ENCODE results near the gene PROCA1.
A peak's percentile ranks its signal among the peaks of the same experiment; 100 is the strongest.

Gene PROCA1

DNA sequence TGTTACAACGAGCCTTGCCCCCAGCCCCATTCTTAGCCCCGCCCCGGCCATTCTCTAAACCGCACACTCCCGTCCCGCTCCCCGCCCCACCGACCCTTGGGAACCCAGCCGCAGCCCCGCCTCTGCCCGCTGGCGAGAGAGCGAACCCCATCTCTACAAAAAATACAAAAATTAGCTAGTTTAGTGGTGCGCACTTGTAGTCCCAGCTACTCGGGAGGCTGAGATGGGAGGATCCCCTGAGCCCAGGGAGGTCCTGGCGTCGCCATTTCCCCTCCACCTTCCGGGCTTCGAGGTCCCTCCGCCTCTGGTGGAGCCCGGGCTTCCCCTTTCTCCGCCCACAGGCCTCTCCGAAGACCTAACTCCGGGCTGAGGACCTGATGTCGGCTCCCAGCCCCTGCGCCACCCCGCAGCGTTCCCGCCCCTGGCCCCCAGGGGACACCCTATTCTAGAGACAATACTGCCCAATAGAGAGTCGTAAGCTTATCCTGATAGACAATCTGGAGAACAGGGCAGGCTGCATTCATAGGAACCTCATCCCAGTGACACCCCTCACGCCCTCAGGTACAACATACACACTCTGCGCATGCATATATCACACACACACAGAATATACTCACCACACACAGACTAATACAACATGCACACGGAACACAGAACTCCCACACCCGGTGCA, 480 bp upstream of the PROCA1 start:
- TF ChIP-seq CTCF (IDR thresholded peaks at IDR 0.05; ENCODE audit: control insufficient read depth, insufficient read depth, low read depth, low read length, missing control alignments) = no peak
- peak overlapping the region; percentile 25; the same call in 1 of the 2 replicates for H3K4me3 ChIP-seq (ENCODE audit: control insufficient read depth, low read depth, low read length)
- no peak for DNase-seq (ENCODE audit: low read depth)

DNA sequence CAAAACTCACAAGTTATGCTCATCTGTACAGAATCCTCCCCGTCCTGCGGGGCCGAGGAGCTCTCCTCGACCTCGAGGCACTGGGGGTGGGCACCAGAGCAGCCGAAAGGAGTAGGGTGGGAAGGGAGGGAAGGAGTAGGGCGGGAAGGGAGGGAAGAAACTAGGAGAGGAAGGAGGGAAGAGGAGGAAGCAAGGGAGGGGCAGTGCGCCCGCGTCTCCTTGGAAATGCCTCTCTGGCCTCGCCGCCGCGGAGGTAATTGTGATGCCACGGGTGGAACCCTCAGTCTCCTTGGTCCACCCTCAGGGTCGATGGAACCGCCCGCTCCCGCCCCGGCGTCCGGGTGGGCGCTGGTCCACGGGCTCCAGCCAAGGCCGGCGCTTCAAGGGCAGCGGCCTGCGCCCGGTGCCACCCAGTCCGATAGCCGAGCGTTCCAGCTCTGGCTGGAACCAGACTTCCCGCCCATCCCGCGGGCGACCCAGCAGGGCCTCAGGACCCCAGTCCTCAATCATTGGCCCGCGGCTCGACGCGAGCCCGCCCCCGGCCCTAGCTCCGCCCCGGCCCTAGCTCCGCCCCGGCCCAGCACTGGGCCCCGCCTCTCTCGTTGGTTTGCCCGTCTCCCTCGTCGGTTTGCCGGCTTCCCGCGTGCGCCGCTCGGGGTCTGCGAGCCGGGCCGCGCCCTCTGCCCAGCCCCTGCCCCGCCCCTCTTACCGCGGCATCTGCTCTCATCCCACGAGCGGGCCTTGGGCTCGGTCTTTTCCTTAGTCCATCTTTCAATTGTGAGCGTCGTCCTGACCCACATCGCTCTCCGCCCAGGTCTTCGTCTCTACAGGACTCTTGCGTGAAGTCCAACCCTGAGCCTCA, 596 bp downstream of the PROCA1 start:
- peak; percentile 55 for DNase-seq (ENCODE audit: low read depth)
- peak overlapping the region; percentile 50 for H3K4me3 ChIP-seq (ENCODE audit: control insufficient read depth, low read depth, low read length)
- no peak for TF ChIP-seq CTCF (IDR thresholded peaks at IDR 0.05; ENCODE audit: control insufficient read depth, insufficient read depth, low read depth, low read length, missing control alignments)

DNA sequence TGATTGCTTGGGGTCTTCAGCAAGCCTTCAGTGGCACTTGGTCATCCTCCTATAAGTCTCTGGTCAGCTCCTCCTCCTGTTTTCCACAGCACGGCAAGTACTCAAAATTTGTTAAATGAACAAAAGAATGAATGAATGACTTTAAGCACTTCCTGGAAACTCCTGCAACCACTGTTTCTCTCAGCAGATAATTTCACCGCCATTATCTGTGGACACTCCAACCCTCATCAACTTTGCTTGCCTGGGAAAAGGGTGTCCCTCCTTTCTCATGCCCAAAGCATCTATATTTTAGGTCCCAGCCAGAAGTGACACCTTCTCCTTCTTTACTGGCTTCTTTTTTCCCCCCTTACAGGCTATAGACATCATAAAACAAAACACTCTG, 4.4 kb downstream of the PROCA1 start:
- no peak for DNase-seq (ENCODE audit: low read depth)
- TF ChIP-seq CTCF (IDR thresholded peaks at IDR 0.05; ENCODE audit: control insufficient read depth, insufficient read depth, low read depth, low read length, missing control alignments) = no peak
- H3K4me3 ChIP-seq (ENCODE audit: control insufficient read depth, low read depth, low read length) = no peak overlapping the region

GRCh38 chr17:28706471-28707338, 5.0 kb downstream of the PROCA1 start:
- no peak for DNase-seq (ENCODE audit: low read depth)
- no peak for TF ChIP-seq CTCF (IDR thresholded peaks at IDR 0.05; ENCODE audit: control insufficient read depth, insufficient read depth, low read depth, low read length, missing control alignments)
- H3K4me3 ChIP-seq (ENCODE audit: control insufficient read depth, low read depth, low read length) = no peak overlapping the region

DNA sequence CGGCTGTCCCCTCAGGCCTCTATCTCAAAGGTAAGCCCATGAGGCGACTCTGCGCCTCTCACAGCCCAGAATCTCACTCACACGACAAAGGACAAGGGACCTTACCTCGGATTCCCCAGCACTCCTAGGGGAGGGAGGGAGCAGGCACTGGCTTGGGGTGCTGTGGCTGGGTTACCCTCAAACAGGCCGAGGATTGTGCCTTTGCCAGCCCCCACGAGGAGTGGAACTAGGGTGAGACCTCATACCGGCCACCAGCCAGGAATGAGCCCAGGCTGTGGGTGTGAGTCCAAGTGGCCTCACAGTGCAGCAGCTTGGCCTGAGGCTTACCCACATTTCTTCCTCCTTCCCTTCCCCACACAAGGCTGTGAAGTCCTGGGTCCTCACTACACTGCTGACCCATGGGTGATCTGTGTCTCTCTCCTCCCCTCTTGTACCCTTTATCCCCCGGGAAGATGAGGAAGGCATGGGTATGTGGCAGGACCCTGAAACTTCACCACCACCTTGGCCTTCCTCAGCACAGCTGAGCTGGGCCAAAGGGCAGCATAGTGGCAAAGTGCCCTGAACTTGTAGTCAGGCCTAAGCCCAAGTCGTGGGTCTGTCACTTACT, 5.9 kb downstream of the PROCA1 start:
- TF ChIP-seq CTCF (IDR thresholded peaks at IDR 0.05; ENCODE audit: control insufficient read depth, insufficient read depth, low read depth, low read length, missing control alignments) = no peak
- DNase-seq (ENCODE audit: low read depth) = no peak
- H3K4me3 ChIP-seq (ENCODE audit: control insufficient read depth, low read depth, low read length) = no peak overlapping the region

DNA sequence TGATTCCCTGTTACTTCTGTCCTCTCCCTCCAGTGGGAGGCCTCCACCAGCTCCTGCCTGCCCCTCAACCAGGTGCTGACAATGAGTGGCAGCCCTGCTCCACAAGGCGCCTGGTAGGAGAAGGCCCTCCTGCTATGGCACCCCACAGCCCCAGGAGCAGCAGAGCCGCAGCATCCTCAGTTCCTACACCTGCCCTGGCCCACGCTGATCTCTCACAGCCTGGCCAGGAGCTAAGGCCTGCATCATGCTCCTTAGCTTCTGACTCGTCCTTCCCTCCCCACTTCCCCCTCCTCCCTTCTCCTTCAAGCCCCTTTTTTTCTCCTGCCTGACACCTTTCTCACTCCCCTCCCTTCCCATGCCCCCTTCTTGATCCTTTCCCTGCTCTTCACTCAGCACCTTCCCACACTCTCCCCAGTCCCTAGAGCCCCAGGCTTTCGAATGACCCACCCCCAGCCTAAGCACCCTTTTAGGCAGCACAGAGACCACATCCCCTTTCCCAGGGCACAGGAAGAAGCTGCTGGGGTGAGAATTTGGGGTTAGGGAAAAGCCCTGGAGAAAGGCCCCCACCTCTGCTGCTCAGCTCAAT, 6.5 kb downstream of the PROCA1 start:
- no peak for DNase-seq (ENCODE audit: low read depth)
- TF ChIP-seq CTCF (IDR thresholded peaks at IDR 0.05; ENCODE audit: control insufficient read depth, insufficient read depth, low read depth, low read length, missing control alignments) = no peak
- H3K4me3 ChIP-seq (ENCODE audit: control insufficient read depth, low read depth, low read length) = no peak overlapping the region

Data from AG09309 (cell line).